IPS-15b (cell line): ENCODE data around the gene MMP20.

Source experiments
- H3K27me3 ChIP-seq: one replicate; pipeline ENCODE4 v1.6.1; 2013; ENCODE audit warnings: low read length; ENCODE audit not compliant: control insufficient read depth, insufficient read depth
- H3K36me3 ChIP-seq: one replicate; pipeline ENCODE4 v1.6.1; 2013; ENCODE audit warnings: low read length; ENCODE audit not compliant: control insufficient read depth, insufficient read depth
- H3K4me1 ChIP-seq: one replicate; pipeline ENCODE4 v1.6.1; 2013; ENCODE audit warnings: mild to moderate bottlenecking, low read length; ENCODE audit not compliant: control insufficient read depth, insufficient read depth
- H3K4me3 ChIP-seq: one replicate; pipeline ENCODE4 v1.5.1; 2013; ENCODE audit warnings: low read depth, low read length
- H3K9ac ChIP-seq: one replicate; pipeline ENCODE4 v1.6.1; 2013; ENCODE audit warnings: low read depth, mild to moderate bottlenecking, low read length
- H3K9me3 ChIP-seq: one replicate; pipeline ENCODE4 v1.6.1; 2013; ENCODE audit warnings: mild to moderate bottlenecking, low read length; ENCODE audit not compliant: control insufficient read depth, insufficient read depth

The MMP20 gene

GRCh38 chr11:102551169-102551781, 73.9 kb downstream of the MMP20 start:
- H3K9ac ChIP-seq: no peak overlapping the region
- no peak overlapping the region for H3K4me3 ChIP-seq
- no peaks in the 10 kb centered on the region for H3K9me3 ChIP-seq
- no peaks in the 10 kb centered on the region for H3K4me1 ChIP-seq
- no peaks in the 10 kb centered on the region for H3K36me3 ChIP-seq
- H3K27me3 ChIP-seq: no peaks in the 10 kb centered on the region

DNA sequence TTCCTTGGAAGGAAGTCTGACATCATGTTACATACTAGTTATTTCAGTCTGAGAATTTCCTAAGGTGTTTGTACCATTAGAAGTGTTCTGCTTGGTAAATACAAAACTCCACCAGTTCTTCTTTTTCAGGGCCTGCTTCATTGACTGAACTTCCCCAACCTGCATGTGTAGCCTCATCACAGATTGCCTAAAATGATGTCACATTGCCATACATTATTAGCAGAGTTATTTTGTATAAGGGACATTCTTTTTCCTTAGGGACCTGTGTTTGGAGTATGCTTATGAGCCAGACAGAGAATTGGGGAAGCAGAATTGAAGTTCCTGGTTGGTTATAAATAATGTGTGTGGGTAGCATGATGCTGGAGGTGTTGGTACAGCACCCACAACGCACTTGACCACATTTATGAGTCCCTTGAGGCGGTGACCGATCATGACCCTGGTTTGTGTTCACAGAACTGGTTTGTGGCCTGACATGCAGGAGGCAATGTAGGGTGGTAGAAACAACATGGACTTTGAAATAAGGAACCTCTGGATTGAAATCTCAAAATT, 78.1 kb downstream of the MMP20 start:
- H3K9me3 ChIP-seq: no peaks in the 10 kb centered on the region
- H3K27me3 ChIP-seq: no peaks in the 10 kb centered on the region
- no peaks in the 10 kb centered on the region for H3K4me1 ChIP-seq
- H3K4me3 ChIP-seq: no peak overlapping the region
- no peak overlapping the region for H3K9ac ChIP-seq
- H3K36me3 ChIP-seq: no peaks in the 10 kb centered on the region

GRCh38 chr11:102546427-102546826, 78.7 kb downstream of the MMP20 start:
- Histone ChIP-seq H3K27me3 (no peaks in the 10 kb centered on the region), H3K9ac (no peak overlapping the region), H3K4me1 (no peaks in the 10 kb centered on the region), H3K9me3 (no peaks in the 10 kb centered on the region), H3K36me3 (no peaks in the 10 kb centered on the region), H3K4me3 (no peak overlapping the region)

- no peaks in the 10 kb centered on the region for H3K4me1 ChIP-seq
- H3K27me3 ChIP-seq: no peaks in the 10 kb centered on the region
- no peak overlapping the region for H3K4me3 ChIP-seq
- no peaks in the 10 kb centered on the region for H3K36me3 ChIP-seq
- H3K9me3 ChIP-seq: no peaks in the 10 kb centered on the region
- H3K9ac ChIP-seq: no peak overlapping the region
These were observed 79.4 kb downstream of the MMP20 start for GRCh38 chr11:102545701-102546100.

DNA sequence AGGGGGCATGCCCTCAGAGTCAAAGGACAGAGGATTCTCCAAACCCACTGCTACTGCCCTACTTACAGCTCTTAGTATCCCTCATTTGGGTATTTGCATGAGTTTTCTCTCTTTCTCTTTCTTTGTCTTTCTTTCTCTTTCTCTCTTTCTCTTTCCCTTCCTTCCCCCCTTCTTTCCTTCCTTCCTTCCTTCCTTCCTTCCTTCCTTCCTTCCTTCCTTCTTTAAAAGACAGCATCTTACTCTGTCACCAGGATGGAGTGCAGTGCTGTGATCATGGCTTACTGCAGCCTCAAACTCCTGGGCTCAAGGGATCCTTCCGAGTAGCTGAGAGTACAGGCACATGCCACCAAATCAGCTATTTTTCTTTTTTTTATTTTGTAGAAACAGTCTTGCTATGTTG, 80.5 kb downstream of the MMP20 start:
- no peaks in the 10 kb centered on the region for H3K4me1 ChIP-seq
- H3K27me3 ChIP-seq: no peaks in the 10 kb centered on the region
- no peaks in the 10 kb centered on the region for H3K36me3 ChIP-seq
- no peak overlapping the region for H3K4me3 ChIP-seq
- H3K9me3 ChIP-seq: no peaks in the 10 kb centered on the region
- no peak overlapping the region for H3K9ac ChIP-seq

GRCh38 chr11:102539567-102539966, 85.6 kb downstream of the MMP20 start:
- Histone ChIP-seq H3K36me3 (no peaks in the 10 kb centered on the region), H3K4me1 (no peaks in the 10 kb centered on the region), H3K9me3 (no peaks in the 10 kb centered on the region), H3K4me3 (no peak overlapping the region), H3K27me3 (no peaks in the 10 kb centered on the region), H3K9ac (no peak overlapping the region)

DNA sequence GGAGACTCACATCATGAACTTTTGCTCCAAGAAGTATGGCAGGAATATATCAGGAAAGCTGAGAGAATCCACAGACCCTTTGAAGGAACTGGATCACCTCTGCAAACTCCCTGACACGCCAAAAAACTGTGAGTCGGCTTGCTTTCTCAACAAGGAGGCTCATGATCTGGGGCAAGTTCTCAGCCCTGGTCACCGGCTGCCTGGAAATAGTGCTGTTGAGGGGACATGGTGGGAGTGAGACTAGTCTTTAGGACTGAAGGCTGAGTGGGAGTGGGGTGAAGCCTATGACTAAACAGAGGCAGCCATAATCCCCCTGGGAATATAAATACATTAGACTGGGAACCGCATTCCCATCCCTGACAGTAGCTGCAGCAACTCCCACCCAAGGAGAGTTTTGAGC, 86.2 kb downstream of the MMP20 start:
- H3K9me3 ChIP-seq: no peaks in the 10 kb centered on the region
- H3K27me3 ChIP-seq: no peaks in the 10 kb centered on the region
- no peaks in the 10 kb centered on the region for H3K4me1 ChIP-seq
- H3K4me3 ChIP-seq: no peak overlapping the region
- H3K36me3 ChIP-seq: no peaks in the 10 kb centered on the region
- no peak overlapping the region for H3K9ac ChIP-seq

DNA sequence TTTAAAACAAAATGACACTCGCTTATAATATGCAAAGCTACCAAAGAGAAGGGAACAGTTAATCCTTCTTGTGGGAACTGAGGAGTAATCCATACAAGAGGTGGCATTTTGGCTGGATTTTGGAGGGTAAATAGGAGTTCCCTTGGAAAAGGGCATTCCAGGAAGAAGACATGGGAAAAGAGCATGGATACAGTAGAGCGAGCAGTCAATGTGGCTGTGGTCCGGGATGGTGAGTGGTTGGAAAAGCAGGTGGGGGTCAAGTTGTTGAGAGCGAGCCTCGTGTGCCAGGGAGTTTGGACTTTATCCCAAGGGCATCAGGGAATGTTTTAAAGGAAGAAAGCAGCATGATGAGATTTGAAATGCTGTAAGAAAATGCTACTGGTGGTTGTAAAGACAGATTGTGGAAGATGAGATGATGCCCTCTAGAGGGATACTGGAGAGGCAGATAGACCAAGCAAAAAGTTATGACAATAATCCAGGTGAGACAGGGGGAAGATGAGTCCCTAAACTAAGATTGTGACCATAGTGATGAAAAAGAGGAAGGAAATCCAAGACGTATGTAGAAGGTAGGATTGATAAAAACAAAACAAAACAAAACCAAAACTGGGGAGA, 90.8 kb downstream of the MMP20 start:
- Histone ChIP-seq H3K4me1 (no peaks in the 10 kb centered on the region), H3K4me3 (no peak overlapping the region), H3K36me3 (no peaks in the 10 kb centered on the region), H3K9me3 (no peaks in the 10 kb centered on the region), H3K9ac (no peak overlapping the region), H3K27me3 (no peaks in the 10 kb centered on the region)

GRCh38 chr11:102530558-102530957, 94.6 kb downstream of the MMP20 start, which contains the start of gene MMP7:
TSS of gene MMP7 (minus strand) at chr11:102530747. CDS start at chr11:102530700, 47 bp downstream.
- H3K4me3 ChIP-seq: no peak within 1 kb of the TSS
- H3K9me3 ChIP-seq: no peaks in the 10 kb centered on the region
- H3K36me3 ChIP-seq: no peaks in the 10 kb centered on the region
- H3K9ac ChIP-seq: no peak within 1 kb of the TSS
- H3K4me1 ChIP-seq: no peaks in the 10 kb centered on the region
- no peaks in the 10 kb centered on the region for H3K27me3 ChIP-seq

DNA sequence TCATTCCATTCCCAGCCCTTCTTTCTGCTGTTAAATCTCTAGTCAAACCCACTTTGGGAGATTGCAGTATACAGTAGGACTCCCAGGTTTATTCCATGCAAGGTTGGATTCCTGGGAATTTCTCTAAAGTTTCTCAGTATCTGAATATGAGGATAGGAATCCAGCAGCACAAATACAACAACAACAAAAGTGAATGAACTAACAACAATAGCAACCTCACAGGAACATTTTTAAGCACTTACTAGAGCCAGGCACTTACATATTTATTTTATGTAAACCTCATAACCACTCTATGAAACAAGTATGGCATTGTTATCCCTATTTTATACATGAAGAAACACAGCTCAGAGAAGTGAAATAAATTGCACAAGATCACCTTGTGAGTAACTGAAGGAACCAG, 96.5 kb downstream of the MMP20 start:
- no peak overlapping the region for H3K9ac ChIP-seq
- H3K4me1 ChIP-seq: peaks cover 3% of the 10 kb centered on the region
- H3K9me3 ChIP-seq: no peaks in the 10 kb centered on the region
- no peaks in the 10 kb centered on the region for H3K36me3 ChIP-seq
- H3K27me3 ChIP-seq: no peaks in the 10 kb centered on the region
- no peak overlapping the region for H3K4me3 ChIP-seq

GRCh38 chr11:102527684-102528083, 97.4 kb downstream of the MMP20 start:
- H3K9me3 ChIP-seq: no peaks in the 10 kb centered on the region
- no peak overlapping the region for H3K9ac ChIP-seq
- H3K27me3 ChIP-seq: no peaks in the 10 kb centered on the region
- no peak overlapping the region for H3K4me3 ChIP-seq
- H3K36me3 ChIP-seq: no peaks in the 10 kb centered on the region
- peaks cover 3% of the 10 kb centered on the region for H3K4me1 ChIP-seq

DNA sequence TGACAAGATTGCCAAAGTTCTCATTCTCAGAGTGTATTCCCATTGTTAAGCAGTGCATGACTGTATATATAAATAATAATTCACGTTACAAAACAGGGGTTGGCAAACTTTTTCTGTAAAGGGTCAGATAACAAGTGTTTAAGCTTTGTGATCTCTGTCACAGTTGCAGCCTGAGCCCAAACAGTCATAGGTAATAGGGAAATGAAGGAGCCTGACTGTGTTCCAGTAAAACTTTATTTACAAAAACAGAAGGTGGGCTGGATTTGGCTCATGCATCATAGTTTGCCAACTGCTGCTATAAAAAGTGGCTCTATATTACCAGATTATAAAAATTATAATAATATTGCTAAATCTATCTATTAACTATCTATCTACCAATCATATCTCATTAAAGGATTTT, 98.1 kb downstream of the MMP20 start:
- no peak overlapping the region for H3K9ac ChIP-seq
- no peaks in the 10 kb centered on the region for H3K9me3 ChIP-seq
- no peaks in the 10 kb centered on the region for H3K36me3 ChIP-seq
- no peak overlapping the region for H3K4me3 ChIP-seq
- H3K27me3 ChIP-seq: no peaks in the 10 kb centered on the region
- H3K4me1 ChIP-seq: peaks cover 3% of the 10 kb centered on the region
